COLO829 (cell line): ENCODE results near the gene DLL4.

ENCODE experiments used
- DNase-seq: peaks from one replicate; pipeline ENCODE4 v3.0.0; 2012; ENCODE audit warnings: low spot score

Gene DLL4

DNA sequence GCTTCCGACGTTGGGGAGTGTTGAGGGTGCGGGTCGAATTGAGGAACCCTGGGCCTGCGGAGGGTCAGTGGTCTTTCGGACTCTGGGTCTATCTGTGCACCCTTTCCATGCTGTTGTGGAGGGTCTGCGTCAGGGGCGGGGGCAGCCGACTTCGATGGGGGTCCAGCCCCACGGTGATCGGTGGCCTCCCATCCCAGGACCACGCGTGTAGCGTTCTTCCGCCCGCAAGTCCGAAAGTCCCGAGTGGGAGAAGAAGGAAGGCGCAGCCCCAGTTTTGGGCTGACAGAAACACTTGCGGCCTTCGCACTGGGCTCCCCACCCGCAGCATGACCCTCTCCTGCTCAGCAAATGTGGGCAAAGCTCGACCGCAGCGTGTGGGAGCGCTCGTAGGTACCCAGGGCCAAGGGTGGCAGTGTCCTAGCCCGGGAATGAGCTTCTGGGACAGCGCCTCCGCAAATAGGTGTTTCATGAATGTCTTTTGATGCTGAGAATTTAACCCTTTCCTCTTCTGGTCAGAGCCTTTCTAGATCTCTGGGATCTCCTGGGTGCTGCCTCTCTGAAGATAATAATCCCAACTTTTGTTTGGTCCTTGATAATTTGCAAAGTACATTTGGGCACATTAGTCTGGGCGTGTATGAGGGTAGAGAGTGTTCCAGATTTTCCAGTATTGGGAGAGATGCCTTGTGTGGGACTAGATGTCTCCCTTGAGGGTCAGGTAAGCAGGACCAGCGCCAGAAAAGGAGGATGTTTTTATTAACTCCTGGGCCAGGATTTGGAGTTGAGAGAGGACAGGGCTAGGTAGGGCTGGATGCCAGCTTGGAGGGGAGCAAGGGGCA lies 2.3 kb upstream of the DLL4 start:
- no peak for DNase-seq

DNA sequence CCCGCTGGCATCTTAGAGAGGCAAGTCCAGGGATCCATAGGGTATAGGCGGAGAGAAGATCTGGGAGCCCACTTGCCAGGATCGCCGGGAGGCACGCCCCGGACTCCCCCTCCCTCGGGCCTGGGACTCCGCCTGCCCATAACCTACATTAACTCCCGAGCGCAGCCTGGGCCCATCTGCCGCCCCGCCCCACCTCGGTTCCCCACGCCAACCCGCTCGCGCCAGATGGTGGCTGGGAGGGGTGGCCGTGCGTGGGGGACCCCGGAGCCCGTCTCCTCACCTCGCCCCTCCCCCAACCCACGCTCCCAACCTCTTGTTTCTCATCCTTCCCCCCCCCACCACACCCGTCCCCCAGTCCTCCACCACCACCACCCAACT lies 1.7 kb upstream of the DLL4 start:
- DNase-seq: no peak

DNA sequence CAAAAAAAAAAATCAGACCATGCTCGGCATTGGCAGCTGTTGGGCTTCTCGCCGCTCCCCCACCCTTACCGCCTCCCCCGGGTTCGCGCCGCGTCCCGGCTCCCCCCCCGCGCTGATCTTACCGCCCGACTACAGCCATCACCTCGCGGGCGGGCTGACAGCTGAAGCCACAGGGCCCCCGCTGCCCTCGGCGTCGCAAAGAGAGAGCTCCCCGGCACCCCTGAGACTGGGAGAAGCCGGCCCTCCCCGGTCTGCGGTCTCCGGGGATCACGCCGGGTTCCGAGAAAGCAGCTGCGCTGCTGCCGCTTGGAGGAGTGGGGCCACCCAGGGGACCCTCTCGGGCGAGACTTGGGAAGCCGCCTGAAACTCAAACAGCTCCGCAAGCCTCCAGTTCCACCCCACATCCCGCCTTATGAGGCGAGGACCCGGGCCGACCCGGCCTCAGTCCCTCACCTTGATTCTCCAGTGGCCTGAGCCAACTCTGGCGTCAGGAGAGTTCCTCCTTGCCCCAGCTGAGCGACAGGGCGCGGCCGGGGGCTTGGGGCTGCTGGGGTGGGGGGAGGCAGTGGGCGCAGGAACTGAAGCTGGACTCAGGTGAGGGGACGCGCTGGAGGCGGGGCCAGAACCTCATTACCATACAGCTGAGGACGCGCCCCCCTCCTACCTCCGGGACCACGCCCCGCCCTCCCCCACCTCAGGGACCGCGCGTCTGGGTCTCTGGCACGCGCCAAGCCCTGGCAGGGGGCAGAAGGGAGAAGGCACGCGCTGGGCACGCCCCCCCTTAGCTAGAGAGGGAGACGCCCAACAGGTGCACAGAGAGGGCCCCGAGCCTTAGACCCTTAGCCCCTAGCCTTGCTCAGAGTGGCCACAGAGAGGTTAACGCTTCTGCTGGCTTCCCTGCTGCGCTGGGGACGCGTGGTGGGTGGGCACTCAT lies 1.0 kb upstream of the DLL4 start:
- no peak for DNase-seq

DNA sequence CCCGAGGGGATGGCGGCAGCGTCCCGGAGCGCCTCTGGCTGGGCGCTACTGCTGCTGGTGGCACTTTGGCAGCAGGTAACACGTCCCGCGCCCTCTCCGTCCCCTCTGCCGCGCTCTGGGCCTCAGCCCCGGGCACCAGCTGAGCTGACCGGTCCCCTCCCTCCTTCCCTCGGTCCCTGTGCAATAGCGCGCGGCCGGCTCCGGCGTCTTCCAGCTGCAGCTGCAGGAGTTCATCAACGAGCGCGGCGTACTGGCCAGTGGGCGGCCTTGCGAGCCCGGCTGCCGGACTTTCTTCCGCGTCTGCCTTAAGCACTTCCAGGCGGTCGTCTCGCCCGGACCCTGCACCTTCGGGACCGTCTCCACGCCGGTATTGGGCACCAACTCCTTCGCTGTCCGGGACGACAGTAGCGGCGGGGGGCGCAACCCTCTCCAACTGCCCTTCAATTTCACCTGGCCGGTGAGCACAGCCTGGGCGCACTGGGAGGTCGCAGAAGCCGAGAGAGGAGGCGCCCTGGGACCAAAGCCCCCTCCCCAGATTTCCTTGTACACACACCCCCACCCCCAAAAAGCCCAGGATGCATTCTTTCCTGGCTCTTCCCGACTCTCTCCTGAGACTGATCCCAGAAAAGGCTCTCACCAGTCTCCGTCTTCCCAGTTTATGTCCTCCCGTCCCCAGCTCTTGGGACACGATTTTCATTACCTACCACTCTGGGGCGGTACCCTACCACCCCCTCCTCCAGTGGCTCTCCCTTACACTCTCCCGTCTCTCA lies 705 bp downstream of the DLL4 start:
- no peak for DNase-seq

DNA sequence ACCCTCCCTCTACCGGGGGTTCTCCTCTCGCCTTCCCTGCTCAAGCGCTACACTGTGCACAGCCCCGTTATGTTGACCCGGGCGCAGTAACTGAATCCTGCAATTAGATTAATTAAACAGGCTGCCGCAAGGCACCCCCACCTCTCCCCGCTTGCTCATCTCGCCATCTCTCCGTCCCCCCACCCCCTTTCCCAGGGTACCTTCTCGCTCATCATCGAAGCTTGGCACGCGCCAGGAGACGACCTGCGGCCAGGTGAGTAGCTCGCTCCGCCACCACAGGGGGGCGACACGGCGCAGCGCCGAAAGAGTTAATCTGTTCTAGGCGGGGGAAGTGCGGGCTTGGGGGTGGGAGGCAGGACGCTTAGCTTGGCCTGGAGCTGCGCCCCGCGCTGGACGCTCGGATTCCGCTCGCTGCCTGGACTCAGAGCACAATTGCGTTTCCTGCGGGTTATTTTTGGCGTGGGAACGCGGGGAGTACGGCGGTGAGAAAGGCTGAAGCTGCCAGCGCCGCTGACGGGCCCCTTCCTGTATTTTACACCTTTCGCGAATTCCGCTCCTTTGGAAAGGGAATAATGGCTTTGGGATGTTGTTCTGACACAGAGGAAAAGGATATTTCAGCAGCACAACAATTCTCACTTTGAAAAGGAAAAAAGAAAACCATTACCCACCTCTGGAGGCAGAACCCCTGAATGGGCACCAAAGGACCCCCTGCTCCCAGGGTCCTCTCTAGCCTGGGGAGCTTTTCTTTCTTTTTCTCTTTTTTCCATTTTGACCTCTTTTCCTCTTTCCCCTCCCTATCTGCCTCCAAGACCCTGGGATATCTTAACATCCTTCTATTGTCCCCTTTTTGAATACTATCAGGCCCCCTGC lies 1.5 kb downstream of the DLL4 start:
- DNase-seq: no peak

DNA sequence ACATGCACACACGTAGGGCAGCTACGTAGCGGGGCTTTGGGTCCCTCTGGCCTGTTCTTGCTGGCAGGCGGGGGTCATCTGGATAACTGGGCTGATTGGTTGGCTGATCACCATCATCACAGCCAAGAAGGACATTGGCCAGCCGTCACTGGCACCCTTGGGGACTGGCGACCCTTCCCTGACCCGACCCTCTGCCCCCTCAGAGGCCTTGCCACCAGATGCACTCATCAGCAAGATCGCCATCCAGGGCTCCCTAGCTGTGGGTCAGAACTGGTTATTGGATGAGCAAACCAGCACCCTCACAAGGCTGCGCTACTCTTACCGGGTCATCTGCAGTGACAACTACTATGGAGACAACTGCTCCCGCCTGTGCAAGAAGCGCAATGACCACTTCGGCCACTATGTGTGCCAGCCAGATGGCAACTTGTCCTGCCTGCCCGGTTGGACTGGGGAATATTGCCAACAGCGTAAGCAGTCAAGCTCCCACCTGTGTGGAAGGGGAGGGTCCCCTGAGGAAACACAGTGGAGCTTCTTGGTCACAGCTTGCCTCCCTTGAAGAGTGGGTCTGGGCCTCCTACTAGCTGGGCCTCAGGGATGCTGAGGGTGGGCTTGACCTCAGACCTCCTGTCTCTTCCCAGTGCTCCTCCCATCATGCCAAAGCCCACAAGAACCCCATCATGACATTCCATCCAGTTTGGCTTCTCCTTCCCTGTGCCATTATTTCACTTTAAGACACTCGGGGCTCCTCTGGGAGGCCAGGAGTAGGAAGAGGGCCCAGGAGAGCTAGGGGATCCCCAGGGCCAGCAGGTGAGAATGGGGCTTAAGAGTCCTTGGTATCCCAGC lies 2.4 kb downstream of the DLL4 start:
- DNase-seq: no peak

DNA sequence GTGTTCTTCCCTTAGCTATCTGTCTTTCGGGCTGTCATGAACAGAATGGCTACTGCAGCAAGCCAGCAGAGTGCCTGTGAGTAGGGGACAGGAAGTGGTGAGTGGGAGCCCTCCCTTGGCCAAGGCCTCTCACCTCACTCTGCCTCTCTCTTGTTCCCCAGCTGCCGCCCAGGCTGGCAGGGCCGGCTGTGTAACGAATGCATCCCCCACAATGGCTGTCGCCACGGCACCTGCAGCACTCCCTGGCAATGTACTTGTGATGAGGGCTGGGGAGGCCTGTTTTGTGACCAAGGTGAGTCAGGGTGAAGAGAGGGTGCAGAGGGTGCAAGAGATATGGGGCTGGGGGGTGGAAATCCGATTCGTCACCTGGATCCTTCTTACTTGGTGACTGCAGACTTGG lies 3.0 kb downstream of the DLL4 start:
- DNase-seq: no peak

DNA sequence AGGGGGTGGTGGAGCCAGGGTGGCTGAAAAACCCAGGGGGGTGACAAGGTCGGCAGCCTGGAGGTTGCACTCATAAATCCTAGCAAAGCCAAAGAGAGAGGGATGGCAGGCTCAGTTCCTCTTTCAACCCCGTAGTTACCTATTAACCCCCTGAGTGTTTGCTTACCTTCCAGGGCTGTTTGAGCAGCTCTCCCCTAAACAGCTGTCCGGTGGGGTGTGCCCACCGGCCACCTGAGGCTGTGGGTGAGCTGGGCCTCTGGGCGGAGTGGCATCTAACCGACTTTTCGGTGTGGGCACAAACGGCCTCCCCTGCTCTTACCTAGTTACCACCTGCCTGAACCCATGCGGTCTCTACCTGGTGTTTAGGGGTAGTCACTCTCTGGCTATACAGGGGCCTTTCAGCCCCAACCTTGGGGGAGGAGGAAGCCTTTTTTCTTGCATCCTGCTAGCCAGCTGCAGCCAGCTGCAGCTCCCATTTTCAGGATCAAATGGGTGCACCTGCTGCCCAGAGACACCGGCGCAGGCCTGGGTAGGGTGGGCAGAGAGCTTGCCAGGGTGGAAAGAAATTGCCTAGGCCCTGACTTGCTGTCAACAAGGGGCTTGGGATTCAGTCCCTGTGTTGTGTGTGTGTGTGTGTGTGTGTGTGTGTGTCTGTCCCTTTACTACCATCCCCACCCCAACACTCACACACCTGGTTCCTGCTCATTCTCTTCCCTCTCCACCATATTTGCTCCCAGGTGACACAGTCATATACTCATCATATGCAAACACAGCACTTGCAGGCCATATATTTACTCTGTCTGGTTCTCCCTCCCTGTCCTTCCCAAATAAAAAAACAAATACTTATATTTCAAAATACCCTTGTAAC lies 3.7 kb downstream of the DLL4 start:
- DNase-seq: no peak

DNA sequence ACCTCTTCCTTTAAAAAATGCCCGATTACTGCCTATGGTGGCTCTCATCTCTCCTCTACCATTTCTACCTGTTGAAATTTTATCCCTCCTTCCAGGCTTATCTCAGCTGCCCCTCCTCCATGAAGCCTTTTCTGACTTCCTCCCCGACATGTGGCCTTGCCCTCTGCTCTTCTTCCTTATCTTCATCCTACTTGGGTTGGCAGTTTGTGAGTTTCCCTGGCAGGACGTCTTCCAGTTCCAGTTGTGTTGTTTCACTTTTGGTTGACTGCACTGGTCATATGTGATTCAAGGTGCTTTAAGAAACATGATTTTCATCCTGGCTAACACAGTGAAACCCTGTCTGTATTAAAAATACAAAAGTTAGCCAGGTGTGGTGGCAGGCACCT lies 4.4 kb downstream of the DLL4 start:
- DNase-seq: no peak

DNA sequence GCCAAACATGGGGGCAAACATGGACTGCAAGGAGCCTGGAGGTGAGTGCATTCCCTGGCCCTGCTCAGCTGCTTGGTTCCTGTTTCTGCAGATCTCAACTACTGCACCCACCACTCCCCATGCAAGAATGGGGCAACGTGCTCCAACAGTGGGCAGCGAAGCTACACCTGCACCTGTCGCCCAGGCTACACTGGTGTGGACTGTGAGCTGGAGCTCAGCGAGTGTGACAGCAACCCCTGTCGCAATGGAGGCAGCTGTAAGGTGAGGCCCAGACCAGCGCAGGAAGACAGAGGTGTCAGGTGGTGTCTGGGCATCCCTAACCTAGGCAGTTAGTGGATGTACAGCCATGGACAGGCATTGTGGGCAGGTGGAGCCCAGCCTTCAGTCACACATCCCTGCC lies 5.3 kb downstream of the DLL4 start:
- DNase-seq: no peak

DNA sequence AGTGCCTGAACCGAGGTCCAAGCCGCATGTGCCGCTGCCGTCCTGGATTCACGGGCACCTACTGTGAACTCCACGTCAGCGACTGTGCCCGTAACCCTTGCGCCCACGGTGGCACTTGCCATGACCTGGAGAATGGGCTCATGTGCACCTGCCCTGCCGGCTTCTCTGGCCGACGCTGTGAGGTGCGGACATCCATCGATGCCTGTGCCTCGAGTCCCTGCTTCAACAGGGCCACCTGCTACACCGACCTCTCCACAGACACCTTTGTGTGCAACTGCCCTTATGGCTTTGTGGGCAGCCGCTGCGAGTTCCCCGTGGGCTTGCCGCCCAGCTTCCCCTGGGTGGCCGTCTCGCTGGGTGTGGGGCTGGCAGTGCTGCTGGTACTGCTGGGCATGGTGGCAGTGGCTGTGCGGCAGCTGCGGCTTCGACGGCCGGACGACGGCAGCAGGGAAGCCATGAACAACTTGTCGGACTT lies 7.1 kb downstream of the DLL4 start:
- DNase-seq: no peak

DNA sequence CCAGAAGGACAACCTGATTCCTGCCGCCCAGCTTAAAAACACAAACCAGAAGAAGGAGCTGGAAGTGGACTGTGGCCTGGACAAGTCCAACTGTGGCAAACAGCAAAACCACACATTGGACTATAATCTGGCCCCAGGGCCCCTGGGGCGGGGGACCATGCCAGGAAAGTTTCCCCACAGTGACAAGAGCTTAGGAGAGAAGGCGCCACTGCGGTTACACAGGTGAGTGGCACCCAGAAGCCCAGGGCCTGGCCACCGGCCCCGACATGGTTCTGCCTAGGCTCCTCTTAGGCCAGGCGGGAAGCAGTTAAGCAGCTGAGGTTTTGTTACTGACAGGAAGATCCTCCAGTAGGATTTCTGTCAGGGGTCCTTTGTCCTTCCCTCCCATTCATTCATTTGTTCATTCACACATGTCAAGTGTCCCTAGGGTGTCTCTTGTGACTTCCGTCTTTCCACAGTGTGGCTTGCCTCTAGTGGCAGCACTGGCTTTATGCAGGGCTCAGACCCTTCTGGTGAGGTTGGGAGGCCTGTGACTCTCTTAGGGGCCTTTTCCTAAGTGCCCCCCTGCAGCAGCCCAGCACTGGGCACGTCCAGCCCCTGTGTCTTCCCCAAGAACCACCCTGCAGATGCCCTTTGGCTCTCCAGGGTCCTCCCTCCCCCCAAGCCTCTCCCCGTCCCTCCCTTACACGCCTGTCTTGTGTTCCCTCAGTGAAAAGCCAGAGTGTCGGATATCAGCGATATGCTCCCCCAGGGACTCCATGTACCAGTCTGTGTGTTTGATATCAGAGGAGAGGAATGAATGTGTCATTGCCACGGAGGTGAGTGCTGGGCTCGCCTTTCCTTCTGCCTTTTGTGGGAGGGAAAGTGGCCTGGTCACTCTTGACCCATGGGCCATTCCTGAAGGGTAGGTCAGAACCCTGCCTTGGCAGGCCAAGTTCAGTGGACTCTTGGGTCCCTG lies 7.8 kb downstream of the DLL4 start:
- DNase-seq: no peak

DNA sequence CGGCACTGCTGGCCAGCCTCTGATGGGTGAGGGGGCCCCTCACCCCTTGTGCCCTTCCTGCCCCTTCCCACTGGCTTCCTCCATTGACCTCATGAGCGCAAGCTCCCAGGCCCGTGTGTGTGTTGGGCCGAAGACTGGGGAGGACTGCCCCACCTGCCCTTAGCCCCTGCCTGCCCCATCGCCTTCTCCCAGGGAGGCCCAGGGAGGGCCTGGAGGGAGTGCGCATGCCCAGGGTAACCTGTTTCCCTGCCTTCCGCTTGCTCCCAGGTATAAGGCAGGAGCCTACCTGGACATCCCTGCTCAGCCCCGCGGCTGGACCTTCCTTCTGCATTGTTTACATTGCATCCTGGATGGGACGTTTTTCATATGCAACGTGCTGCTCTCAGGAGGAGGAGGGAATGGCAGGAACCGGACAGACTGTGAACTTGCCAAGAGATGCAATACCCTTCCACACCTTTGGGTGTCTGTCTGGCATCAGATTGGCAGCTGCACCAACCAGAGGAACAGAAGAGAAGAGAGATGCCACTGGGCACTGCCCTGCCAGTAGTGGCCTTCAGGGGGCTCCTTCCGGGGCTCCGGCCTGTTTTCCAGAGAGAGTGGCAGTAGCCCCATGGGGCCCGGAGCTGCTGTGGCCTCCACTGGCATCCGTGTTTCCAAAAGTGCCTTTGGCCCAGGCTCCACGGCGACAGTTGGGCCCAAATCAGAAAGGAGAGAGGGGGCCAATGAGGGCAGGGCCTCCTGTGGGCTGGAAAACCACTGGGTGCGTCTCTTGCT lies 8.8 kb downstream of the DLL4 start:
- peak; percentile 46 for DNase-seq

DNA sequence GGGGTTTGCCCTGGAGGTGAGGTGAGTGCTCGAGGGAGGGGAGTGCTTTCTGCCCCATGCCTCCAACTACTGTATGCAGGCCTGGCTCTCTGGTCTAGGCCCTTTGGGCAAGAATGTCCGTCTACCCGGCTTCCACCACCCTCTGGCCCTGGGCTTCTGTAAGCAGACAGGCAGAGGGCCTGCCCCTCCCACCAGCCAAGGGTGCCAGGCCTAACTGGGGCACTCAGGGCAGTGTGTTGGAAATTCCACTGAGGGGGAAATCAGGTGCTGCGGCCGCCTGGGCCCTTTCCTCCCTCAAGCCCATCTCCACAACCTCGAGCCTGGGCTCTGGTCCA lies 9.4 kb downstream of the DLL4 start:
- no peak for DNase-seq

DNA sequence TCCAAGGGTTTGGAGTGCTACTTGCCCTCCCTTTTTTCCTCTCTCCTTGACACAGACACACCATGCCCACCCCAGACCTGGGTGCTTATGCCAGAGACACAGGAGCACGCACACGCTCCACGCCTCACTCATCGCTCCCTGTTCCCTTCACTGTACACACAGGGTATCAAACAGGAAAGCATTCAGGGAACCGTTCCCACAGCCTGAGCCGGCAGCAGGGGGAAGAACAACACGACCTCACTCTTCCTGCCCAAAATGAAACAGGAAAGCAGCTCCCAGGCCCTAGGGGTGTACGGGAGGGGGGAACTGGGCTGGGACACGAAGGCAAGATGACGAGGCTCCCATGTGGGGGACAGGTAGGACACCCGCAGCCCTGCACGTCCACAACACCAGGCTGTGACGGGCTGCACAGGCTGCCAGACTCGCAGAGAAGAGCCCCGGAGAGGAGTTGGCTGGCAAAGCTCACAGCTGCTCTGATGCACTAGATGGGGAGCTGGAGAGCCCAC lies 11.2 kb downstream of the DLL4 start:
- DNase-seq: no peak

DNA sequence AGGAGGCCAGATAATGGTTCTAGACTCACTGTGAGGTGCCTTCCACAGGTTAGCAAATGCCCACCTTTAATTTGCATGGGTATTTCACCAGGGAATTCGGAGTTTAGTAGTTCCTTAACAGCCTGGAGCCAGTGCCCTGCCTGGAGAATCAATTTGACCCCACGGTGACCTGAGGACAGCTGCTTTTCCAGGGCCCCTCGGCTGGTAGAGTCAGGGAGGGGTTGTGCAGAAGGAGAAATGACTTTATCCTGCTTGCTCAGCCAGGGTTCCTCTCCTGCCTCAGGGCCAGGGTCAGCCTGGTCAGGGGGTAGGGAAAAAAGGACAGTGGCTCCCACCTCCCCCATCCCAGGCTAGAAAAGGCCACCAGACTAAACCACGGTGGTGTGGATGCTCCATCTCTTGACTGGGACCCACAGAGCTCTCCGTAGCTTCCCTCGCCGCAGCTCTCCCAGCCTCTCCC lies 12.0 kb downstream of the DLL4 start:
- DNase-seq: no peak
